HG03280 (cell line): ENCODE data around the gene ARMC12.

Source experiments
- ATAC-seq: cut with Tn5 transposase; IDR thresholded peaks from one replicate; pipeline ENCODE4 v1.9.1; 2021; ENCODE audit warnings: mild to moderate bottlenecking, moderate library complexity; ENCODE audit not compliant: unreplicated experiment

Gene ARMC12

DNA sequence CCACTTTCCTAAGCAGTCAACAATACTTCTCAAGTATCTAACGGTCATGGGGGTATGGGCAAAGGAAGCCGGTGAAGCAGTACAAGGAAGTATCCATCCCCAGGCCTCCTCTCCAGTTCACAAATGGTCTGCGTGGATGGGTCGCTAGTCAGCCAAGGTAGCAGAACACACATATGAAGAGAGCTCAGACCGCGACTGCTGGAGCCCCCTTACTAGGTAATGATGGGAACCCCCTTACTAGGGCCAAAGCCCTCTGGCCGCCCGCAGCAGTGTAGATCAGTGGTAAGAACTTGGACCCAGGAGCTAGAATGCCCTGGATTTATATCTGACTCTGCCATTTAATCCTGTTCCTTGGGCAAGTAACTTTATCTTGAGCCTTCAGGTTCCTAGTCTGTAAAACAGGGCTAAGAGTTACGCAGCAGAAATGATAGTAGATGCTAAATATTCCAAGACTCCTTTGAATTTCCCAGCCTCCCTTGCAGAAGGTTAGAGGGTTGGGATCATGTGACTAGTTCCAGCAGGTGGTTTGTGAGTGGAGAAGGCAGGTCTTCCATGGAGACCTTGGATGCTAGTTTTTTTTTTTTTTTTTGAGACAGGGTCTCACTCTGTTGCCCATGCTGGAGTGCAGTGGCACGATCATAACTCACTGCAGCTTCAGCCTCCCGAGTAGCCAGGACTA is 37.4 kb downstream of the ARMC12 start:
- no peak for ATAC-seq

- ATAC-seq: no peak
These were observed 38.2 kb downstream of the ARMC12 start for GRCh38 chr6:35775031-35775430.

- ATAC-seq: no peak
These were observed 39.8 kb downstream of the ARMC12 start, which contains the start of gene CLPSL2 for GRCh38 chr6:35776364-35777215. TSS of gene CLPSL2 (plus strand) at chr6:35776598. CDS start at chr6:35776619, 21 bp downstream.

DNA sequence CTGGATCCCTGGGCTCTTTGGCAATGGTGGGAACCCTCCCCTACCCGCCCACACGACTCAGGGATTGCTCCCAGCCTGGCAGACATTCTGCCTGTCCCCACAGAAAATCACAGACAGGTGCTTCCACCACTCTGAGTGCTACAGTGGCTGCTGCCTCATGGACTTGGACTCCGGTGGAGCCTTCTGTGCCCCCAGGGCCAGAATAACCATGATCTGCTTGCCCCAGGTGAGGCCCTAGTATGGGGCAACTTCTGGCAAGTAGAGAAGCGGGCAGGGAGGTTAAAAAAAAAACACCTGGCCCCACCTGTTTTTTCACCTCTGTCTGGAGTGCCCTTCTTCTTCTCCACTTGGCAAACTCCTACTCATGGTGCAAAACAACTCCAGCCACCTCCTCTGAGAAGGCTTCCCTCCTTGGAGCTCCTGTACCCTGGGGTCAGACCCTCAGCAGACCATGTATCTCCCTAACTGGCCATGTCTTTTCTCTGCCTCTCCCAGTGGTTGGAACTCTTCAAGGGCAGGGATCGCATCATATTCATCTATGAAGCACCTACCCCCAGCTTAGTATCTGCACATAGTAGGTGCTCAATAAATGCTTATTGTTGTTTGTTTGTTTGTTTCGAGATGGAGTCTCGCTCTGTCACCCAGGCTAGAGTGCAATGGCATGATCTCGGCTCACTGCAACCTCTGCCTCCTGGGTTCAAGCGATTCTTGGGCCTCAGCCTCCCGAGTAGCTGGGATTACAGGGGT is 40.7 kb downstream of the ARMC12 start:
- ATAC-seq: no peak

DNA sequence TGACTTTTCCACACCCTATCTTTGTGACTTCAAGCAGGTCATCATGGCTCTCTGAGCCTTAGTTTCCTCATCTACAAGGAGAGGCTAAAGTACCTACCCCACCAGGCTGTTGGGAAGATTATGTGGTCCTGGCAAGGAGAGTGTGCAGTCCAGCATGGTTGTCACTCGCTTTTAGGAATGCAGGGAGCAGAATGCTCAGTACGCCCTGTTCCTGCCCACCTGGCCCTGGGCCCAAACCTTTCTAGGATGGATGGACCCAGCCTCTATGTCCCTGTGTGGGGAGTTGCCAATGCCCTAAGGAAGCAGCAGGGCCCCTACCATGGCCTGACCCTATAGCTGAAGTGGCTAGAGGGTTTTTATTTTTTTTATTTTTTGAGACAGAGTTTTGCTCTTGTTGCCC is 41.6 kb downstream of the ARMC12 start:
- no peak for ATAC-seq

- no peak for ATAC-seq
These were observed 43.9 kb downstream of the ARMC12 start, which contains the start of gene CLPSL1 for GRCh38 chr6:35780719-35781118. TSS of gene CLPSL1 (plus strand) at chr6:35781019. CDS start at chr6:35781111, 92 bp downstream.

DNA sequence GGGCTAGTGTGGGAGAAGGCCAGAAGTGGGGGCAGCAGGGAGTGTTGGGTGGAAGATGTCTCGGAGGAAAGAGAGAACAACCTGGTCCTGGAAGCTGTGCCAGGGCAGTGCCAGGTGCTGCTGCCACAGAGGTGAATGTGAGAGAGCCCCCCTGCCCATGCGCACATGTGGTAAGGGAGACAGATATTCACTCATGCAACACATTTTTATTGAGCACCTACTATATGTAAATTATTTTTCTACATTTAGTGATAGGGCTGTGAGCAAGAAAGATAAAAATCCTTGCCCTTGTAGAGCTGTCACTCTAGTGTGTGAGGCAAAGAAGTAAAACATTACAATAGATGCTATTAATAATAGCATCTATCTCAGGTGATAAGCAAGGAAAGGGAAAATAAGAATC is 44.5 kb downstream of the ARMC12 start:
- ATAC-seq: no peak

DNA sequence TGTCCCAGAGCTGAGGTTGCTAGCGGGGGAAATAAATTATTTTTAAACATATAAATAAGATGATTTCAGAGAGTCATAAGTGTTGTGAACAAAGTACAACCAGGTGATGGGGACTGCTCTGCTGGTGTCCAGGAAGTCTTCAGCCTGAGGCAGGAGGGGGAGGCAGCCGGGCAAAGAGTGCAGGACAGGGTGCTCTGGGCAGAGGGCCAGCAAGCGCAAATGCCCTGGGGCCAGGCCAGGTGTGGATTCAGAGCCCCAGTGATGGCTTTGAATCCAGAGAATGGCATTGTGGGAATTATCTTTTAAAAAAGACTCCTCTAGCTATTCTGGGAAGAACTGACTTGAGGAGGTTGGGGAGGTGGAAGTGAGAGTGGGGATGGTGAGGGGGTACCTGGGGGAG is 45.6 kb downstream of the ARMC12 start:
- no peak for ATAC-seq

DNA sequence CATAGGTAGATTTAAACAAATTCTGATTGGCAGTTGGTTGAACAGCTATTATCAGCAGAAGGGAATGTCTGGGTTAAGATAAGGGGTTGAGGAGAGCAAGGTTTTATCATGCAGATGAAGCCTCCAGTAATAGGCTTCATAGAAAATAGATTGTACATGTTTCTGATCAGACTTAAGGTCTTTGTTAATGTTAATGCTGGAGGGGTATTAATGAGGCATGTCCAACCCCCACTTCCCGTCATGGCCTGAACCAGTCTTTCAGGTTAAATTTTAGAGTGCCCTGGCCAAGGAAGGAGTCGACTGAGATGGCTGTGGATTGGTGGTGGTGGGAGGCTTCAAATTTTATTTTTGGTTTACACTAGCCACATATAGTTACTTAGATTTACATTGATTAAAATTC is 47.4 kb downstream of the ARMC12 start:
- no peak for ATAC-seq

DNA sequence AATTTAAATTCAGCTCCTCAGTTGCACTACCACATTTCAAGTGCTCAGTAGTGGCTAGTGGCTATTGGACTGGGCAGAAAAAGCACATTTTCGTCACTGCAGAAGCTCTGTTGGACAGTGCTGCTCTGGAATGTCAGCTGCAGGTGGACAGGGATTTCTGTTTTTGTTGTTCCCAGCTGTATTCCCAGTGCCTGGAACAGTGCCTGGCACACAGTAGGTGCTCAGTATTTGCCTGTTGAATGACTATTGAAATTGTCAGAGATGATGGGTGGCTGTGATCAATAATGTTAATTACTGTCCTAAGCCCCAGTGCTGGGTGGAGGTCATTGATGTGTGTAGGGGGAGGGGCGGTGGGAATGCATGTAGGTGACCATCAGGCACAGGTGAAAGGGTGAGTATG is 49.4 kb downstream of the ARMC12 start:
- ATAC-seq: no peak

DNA sequence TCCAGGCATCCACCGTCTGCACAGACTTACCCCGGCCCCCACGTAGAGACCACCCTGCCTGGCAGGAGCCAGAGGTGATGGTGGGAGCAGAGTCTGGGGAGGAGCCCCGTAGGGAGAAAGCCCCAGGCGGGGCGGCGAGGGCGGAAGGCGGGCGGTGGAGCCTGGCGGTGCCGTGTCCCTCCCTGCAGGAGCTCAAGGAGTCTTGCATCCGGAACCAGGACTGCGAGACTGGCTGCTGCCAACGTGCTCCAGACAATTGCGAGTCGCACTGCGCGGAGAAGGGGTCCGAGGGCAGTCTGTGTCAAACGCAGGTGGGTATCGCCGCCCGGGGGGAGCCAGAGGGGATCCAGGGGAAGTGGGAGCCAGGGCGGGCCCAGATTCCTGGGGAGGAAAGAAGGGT is 50.0 kb downstream of the ARMC12 start:
- ATAC-seq: no peak

DNA sequence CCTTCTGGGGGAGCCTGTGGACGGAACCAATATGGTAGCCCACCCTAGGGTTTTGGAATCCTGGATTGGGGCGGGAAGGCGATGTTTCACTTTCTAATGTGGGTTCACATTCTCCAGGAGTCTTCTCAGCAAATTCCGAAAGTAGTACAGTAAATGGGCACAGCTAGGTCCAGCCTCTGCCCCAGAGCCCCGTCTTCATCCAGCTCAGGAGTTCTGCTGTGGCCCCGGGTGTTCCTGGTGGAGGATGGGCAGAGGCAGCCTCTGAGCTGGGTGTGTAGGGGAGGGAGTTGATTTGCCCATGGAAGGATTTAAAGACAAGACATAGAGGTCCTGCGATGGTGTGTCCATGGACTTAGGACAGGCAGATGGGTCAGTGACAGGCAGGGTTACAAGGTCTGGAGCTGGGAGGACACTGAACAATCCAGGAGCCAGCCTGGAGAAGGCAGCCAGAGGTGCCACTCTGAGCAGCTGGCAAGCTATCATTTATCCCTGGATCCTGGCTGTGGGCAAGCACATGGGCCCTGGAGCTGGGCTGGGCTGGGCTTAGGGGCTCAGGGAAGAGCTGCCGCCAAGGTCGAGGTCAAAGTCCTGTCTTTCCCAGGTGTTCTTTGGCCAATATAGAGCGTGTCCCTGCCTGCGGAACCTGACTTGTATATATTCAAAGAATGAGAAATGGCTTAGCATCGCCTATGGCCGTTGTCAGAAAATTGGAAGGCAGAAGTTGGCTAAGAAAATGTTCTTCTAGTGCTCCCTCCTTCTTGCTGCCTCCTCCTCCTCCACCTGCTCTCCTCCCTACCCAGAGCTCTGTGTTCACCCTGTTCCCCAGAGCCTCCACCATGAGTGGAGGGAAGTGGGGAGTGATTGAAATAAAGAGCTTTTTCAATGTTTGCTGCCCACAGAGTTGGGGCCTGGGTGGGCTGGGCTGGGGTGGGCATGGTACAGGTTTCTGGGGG is 50.7 kb downstream of the ARMC12 start:
- no peak for ATAC-seq

- ATAC-seq: no peak
These were observed 51.7 kb downstream of the ARMC12 start for GRCh38 chr6:35788423-35788982.

DNA sequence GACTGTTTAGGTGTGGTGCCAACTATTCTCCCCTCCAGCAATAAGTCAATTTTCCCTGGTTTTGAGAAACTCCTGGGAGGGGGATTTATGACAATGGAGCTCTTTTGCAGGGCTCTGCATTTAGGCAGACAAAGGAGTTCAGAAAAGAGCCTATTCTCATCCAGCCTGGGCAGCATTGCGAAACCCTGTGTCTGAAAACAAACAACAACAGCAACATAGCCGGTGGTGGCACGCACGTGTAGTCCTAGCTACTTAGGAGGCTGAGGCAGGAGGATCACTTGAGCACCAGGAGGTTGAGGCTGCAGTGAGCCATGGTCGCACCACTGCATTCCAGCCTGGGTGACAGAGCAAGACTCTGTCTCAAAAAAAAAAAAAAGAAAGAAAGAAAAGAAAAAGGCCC is 53.9 kb downstream of the ARMC12 start:
- no peak for ATAC-seq

GRCh38 chr6:35794536-35795452 is 58.0 kb downstream of the ARMC12 start:
- no peak for ATAC-seq

- ATAC-seq: no peak
These were observed 58.7 kb downstream of the ARMC12 start for GRCh38 chr6:35795453-35796071.

DNA sequence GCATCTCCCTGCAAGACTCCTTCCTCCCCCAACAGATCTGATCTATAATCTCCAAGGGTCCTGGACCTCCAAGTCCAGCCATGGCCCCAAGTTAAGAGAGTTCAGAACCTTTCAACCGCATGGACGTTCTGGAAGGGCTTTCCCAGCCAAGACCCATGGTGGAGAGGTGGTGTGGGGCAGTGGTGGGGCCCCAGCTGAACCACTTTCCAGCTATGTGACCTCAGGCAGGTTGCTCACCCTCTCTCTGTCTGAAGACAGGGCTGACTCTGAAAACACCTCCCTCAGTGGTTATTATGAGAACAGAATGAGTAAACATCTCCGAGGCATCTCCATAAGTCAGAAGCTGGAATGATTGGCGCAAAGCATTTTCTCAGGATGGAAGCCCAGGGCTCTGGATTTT is 59.4 kb downstream of the ARMC12 start:
- ATAC-seq: no peak

DNA sequence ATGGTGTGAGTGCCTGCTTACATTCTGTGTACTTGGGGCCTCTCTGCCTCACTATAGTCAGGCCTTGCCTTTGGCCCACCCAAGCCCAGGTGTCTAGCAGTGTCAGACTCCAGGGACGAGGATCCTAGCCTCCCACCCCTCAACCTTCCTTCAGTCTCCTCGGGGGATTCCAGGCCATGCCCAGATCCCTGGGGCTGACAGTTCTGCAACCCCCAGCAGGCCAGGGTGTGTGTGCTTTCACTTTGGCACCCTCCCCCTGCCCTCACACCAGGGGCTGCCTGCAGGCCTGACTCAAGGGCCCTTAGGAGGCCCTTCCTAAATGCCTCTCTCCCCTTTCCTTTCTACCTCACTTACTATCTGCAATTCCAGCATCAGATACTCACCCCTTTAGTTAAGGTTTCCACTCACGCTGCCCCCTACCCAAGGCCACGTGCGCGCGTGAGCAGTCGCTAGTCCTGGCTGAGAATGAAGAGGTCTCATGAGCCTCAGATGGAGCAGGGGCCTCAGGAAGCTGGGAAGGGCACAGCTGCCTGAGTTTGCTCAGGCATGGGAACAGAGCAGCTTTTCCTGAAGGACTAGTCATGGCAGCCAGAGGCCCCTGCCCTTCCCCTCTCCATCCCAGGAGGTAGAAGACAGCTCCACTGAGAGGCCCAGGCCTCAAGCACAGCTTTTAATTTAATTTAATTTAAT is 61.1 kb downstream of the ARMC12 start:
- no peak for ATAC-seq
